A549 (cell line): Measurements from ENCODE around the gene TSR2. TPM values are rescaled to one million over a fixed set of nuclear protein-coding genes. Genes with fewer than 3 reads are reported as not detected.
A peak's percentile ranks its signal among the peaks of the same experiment; 100 is the strongest.

Source experiments
- ATAC-seq, 2 experiments: fragments of 200-7000 bp in 1 of 2; fragments of >200 bp in 1 of 2; cut with Nextera tagmentation in 1 of 2; cut with Tn5 transposase in 1 of 2; 3 replicates each; pipeline versions ENCODE4 v1.8.0 to v1.9.1; 2018 to 2020; ENCODE audit warnings: mild to moderate bottlenecking in 1 of 2, moderate library complexity in 1 of 2
- CTCF ChIA-PET: fragments of 300-600 bp; sonication (Branson Sonifier 250); formaldehyde crosslinking; extraction: SDS; loops from one replicate; lab custom pipeline; 2021; ENCODE audit warnings: antibody characterized with exemption, inconsistent platforms; lab: Yijun Ruan, JAX
- POLR2A ChIA-PET: fragments of 350-600 bp; formaldehyde crosslinking; extraction: SDS; loops from one replicate; lab custom pipeline; 2021; ENCODE audit warnings: antibody characterized with exemption, inconsistent platforms; lab: Yijun Ruan, JAX
- DNase-seq, 2 experiments: peaks; one replicate each; pipeline versions ENCODE4 v3.0.0 to v3.0.0-alpha.2; 2011 to 2016; ENCODE audit warnings: low read depth in 1 of 2, low spot score in 1 of 2
- FAIRE-seq: peaks from 2 replicates; lab custom pipeline; 2011; peaks lifted over from hg19 to GRCh38; lab: Jason Lieb, UNC
- H3K27ac ChIP-seq, 2 experiments: fragments of >200 bp; sonication (Bioruptor Twin); formaldehyde crosslinking; 3 replicates each; pipeline ENCODE4 v1.5.1; 2016 to 2017
- H3K4me1 ChIP-seq: fragments of >200 bp; sonication (Bioruptor Twin); formaldehyde crosslinking; 3 replicates; pipeline ENCODE4 v1.6.1; 2016
- H3K4me2 ChIP-seq: fragments of >200 bp; sonication (Bioruptor Twin); formaldehyde crosslinking; 3 replicates; pipeline ENCODE4 v1.6.1; 2016
- H3K4me3 ChIP-seq: fragments of >200 bp; sonication (Bioruptor Twin); formaldehyde crosslinking; 3 replicates; pipeline ENCODE4 v1.5.1; 2016
- H3K9me3 ChIP-seq: fragments of >200 bp; sonication (Bioruptor Twin); formaldehyde crosslinking; 3 replicates; pipeline ENCODE4 v1.6.1; 2016
- CEBPB ChIP-seq, 2 experiments: fragments of >200 bp in 1 of 2; sonication (Bioruptor Twin) in 1 of 2; formaldehyde crosslinking in 1 of 2; IDR thresholded peaks; 2 replicates each; pipeline ENCODE4 v1.6.1; 2012 to 2016
- E2F6 ChIP-seq: IDR thresholded peaks from 2 replicates; pipeline ENCODE4 v1.6.1; 2012; ENCODE audit warnings: low read depth, borderline replicate concordance
- EHMT2 ChIP-seq: fragments of 200-600 bp; sonication (generic); IDR thresholded peaks from 2 replicates; pipeline ENCODE4 v1.6.1; 2016; ENCODE audit warnings: antibody characterized with exemption, low read depth, mild to moderate bottlenecking, moderate library complexity
- ELK1 ChIP-seq: fragments of 150-350 bp; IDR thresholded peaks from 2 replicates; pipeline ENCODE4 v1.6.1; 2014; ENCODE audit warnings: low read depth, mild to moderate bottlenecking, low read length
- EP300 ChIP-seq, 2 experiments: fragments of >200 bp; sonication (Bioruptor Twin); formaldehyde crosslinking; IDR thresholded peaks; 2 replicates in 1 of 2; 3 replicates in 1 of 2; pipeline ENCODE4 v1.6.1; 2016 to 2017
- ESRRA ChIP-seq: fragments of 150-350 bp; IDR thresholded peaks from 2 replicates; pipeline ENCODE4 v1.6.1; 2014; ENCODE audit warnings: mild to moderate bottlenecking, low read length, borderline replicate concordance
- FOXS1 ChIP-seq: fragments of 250-450 bp; sonication (Bioruptor Pico); IDR thresholded peaks from 2 replicates; pipeline ENCODE4 v1.5.0; 2020; ENCODE audit warnings: mild to moderate bottlenecking, moderate library complexity
- HDAC2 ChIP-seq: fragments of 200-600 bp; sonication (generic); IDR thresholded peaks from 2 replicates; pipeline ENCODE4 v1.6.1; 2016
- HMGXB4 ChIP-seq: fragments of 250-450 bp; sonication (Bioruptor Pico); IDR thresholded peaks from 2 replicates; pipeline ENCODE4 v1.5.0; 2021; ENCODE audit warnings: mild to moderate bottlenecking, moderate library complexity, borderline replicate concordance
- HOXA7 ChIP-seq: fragments of 250-450 bp; sonication (Bioruptor Pico); IDR thresholded peaks from 2 replicates; pipeline ENCODE4 v1.5.0; 2020; ENCODE audit warnings: mild to moderate bottlenecking, moderate library complexity
- JUN ChIP-seq, 2 experiments: fragments of >200 bp; sonication (Bioruptor Twin); formaldehyde crosslinking; IDR thresholded peaks; 2 replicates in 1 of 2; 3 replicates in 1 of 2; pipeline ENCODE4 v1.6.1; 2016 to 2017
- MAFK ChIP-seq: fragments of 450-650 bp; IDR thresholded peaks from 2 replicates; pipeline ENCODE4 v1.6.1; 2014; ENCODE audit not compliant: partially characterized antibody
- RFX5 ChIP-seq: fragments of 450-650 bp; IDR thresholded peaks from 2 replicates; pipeline ENCODE4 v1.7.1; 2014; ENCODE audit warnings: antibody characterized with exemption, mild to moderate bottlenecking, moderate library complexity
- RNF2 ChIP-seq: fragments of 200-600 bp; sonication (generic); IDR thresholded peaks from 2 replicates; pipeline ENCODE4 v1.6.1; 2016; ENCODE audit warnings: low read depth, mild to moderate bottlenecking, antibody characterized with exemption, moderate library complexity, borderline replicate concordance
- SREBF2 ChIP-seq: fragments of 450-650 bp; IDR thresholded peaks from 2 replicates; pipeline ENCODE4 v1.6.1; 2014; ENCODE audit warnings: mild to moderate bottlenecking, moderate library complexity
- ZC3H11A ChIP-seq: fragments of 450-650 bp; IDR thresholded peaks from 2 replicates; pipeline ENCODE4 v1.6.1; 2014; ENCODE audit warnings: antibody characterized with exemption, mild to moderate bottlenecking
- ZFP36 ChIP-seq: fragments of 450-650 bp; IDR thresholded peaks from 2 replicates; pipeline ENCODE4 v1.6.1; 2014; ENCODE audit warnings: borderline replicate concordance; ENCODE audit not compliant: partially characterized antibody
- ZNF302 ChIP-seq: fragments of 250-450 bp; sonication (Bioruptor Pico); IDR thresholded peaks from 2 replicates; pipeline ENCODE4 v1.9.0; 2021; ENCODE audit warnings: inconsistent platforms, mild to moderate bottlenecking, moderate library complexity
- ZSCAN20 ChIP-seq: fragments of 250-450 bp; sonication (Bioruptor Pico); IDR thresholded peaks from 2 replicates; pipeline ENCODE4 v1.8.0; 2022; ENCODE audit warnings: mild to moderate bottlenecking, moderate library complexity
- WGBS: methylation state at CpG from one replicate; pipeline ENCODE4 v1.1.6; 2017; ENCODE audit errors: missing lambda C conversion rate; 5-methylcytosine and 5-hydroxymethylcytosine counted together
- polyA plus RNA-seq, 4 experiments: library from polyadenylated mRNA; depleted of rRNA in 3 of 4; stranded (reverse); fragments of >200 nt; fragmentation: RNase III in 1 of 4; extraction: RNeasy Plus Mini Kit Qiagen cat#74134 plus additional on column Dnase treatment in 1 of 4; gene quantifications; 2 replicates in 3 of 4; 3 replicates in 1 of 4; pipeline ENCODE4 v1.2.3, GENCODE V29; 2011 to 2017

The TSR2 gene
- polyA plus RNA-seq, 2 of the 4 experiments (the other 2 are of a cell fraction): 26.9 to 60.4 TPM

GRCh38 chrX:54427837-54428424 is 12.3 kb upstream of the TSR2 start:
- WGBS: 2% methylated on average over 2 of the region's 2 CpGs
- no peak overlapping the region for H3K4me2 ChIP-seq
- ChIA-PET CTCF (no interaction called here), POLR2A (no interaction called here)
- ATAC-seq (no peak), DNase-seq (no peak), FAIRE-seq (no peak)
- H3K4me3 ChIP-seq: no peak overlapping the region
- H3K27ac ChIP-seq: no peak overlapping the region
- no peaks in the 10 kb centered on the region for H3K9me3 ChIP-seq
- TF ChIP-seq EHMT2 (no peak), ZC3H11A (peak; percentile 87)
- no peaks in the 10 kb centered on the region for H3K4me1 ChIP-seq

- POLR2A ChIA-PET: no interaction called here
- ATAC-seq: no peak
- no peak overlapping the region for H3K4me2 ChIP-seq
- CTCF ChIA-PET: no interaction called here
- no peaks in the 10 kb centered on the region for H3K9me3 ChIP-seq
- H3K27ac ChIP-seq: no peak overlapping the region
- FAIRE-seq: no peak
- no peak overlapping the region for H3K4me3 ChIP-seq
- TF ChIP-seq SREBF2: no peak
- TF ChIP-seq RFX5: no peak
- no peak for TF ChIP-seq FOXS1
- TF ChIP-seq HOXA7 (CRISPR knock-in tag): no peak
- no peak for TF ChIP-seq ESRRA
- no peak for TF ChIP-seq ZC3H11A
- TF ChIP-seq JUN (IDR thresholded peaks at IDR 0.05): no peak
- no peak for TF ChIP-seq RNF2
- no peak for TF ChIP-seq HDAC2
- TF ChIP-seq ZFP36: no peak
- TF ChIP-seq ZNF302 (CRISPR knock-in tag): no peak
- no peak for TF ChIP-seq HMGXB4
- no peak for TF ChIP-seq EHMT2
- TF ChIP-seq ZSCAN20 (CRISPR knock-in tag): no peak
- no peak for TF ChIP-seq E2F6
- TF ChIP-seq EP300 (IDR thresholded peaks at IDR 0.05): no peak
- no peak for TF ChIP-seq CEBPB (IDR thresholded peaks at IDR 0.05)
- H3K4me1 ChIP-seq: no peaks in the 10 kb centered on the region
- DNase-seq: no peak
Observed at GRCh38 chrX:54430519-54430918, 9.7 kb upstream of the TSR2 start.

GRCh38 chrX:54435121-54435520 is 5.1 kb upstream of the TSR2 start:
- no peak for FAIRE-seq
- Histone ChIP-seq H3K4me1 (no peaks in the 10 kb centered on the region), H3K4me3 (no peak overlapping the region), H3K9me3 (no peaks in the 10 kb centered on the region), H3K27ac (no peak overlapping the region)
- 72% methylated on average over 2 of the region's 2 CpGs for WGBS
- CTCF ChIA-PET: no interaction called here
- TF ChIP-seq MAFK (peak; percentile 65), ELK1 (no peak)
- TF ChIP-seq, all 56 proteins: peak for 1
- DNase-seq (no peak), ATAC-seq (no peak)
- POLR2A ChIA-PET: no interaction called here
- H3K4me2 ChIP-seq: no peak overlapping the region
